PFSK-1 (cell line): ENCODE measurements around the gene FHL1.

Experiments used
- FOXP2 ChIP-seq: optimal IDR thresholded peaks from 2 replicates; pipeline ENCODE3; 2011; ENCODE audit warnings: borderline replicate concordance, control low read depth, inconsistent platforms; ENCODE audit not compliant: insufficient read depth; ENCODE audit errors: extremely low read length, extremely low read depth
- POLR2AphosphoS5 ChIP-seq: IDR thresholded peaks from 2 replicates; pipeline ENCODE4 v1.6.1; 2012; ENCODE audit warnings: low read depth, mild to moderate bottlenecking, control low read depth, low read length, moderate library complexity
- REST ChIP-seq, 2 experiments: IDR thresholded peaks; 2 replicates each; pipeline versions ENCODE4 v1.6.1 to v1.8.0; 2011 to 2012; ENCODE audit warnings: low read depth in 2 of 2, low read length in 2 of 2, control low read depth in 1 of 2, inconsistent platforms in 1 of 2, mild to moderate bottlenecking in 1 of 2, moderate library complexity in 1 of 2; ENCODE audit not compliant: insufficient read depth in 1 of 2
- SIN3A ChIP-seq: IDR thresholded peaks from 2 replicates; pipeline ENCODE4 v1.6.1; 2012; ENCODE audit warnings: mild to moderate bottlenecking, low read length, moderate library complexity, borderline replicate concordance; ENCODE audit not compliant: insufficient read depth
- TAF1 ChIP-seq: IDR thresholded peaks from 2 replicates; pipeline ENCODE4 v1.6.1; 2012; ENCODE audit warnings: low read length, control low read depth, borderline replicate concordance; ENCODE audit not compliant: insufficient read depth

- no peak for TF ChIP-seq TAF1
- no peak for TF ChIP-seq REST (IDR thresholded peaks at IDR 0.05; ENCODE audit: insufficient read depth in 1 of 2, low read depth in 2 of 2, low read length in 2 of 2)
- TF ChIP-seq SIN3A: no peak
- no peak for TF ChIP-seq FOXP2
- TF ChIP-seq POLR2AphosphoS5: no peak
Measured at GRCh38 chrX:136200466-136200865, 53.1 kb downstream of the FHL1 start.
